Endothelial cell of umbilical vein (primary cell): Measurements from ENCODE around the gene PCDHGA4. TPM values are rescaled to one million over a fixed set of nuclear protein-coding genes. Genes with fewer than 3 reads are reported as not detected.

Source experiments
- BruUV-seq: library from RNA; stranded (reverse); fragments of 400-500 nt; replicated peaks from 2 replicates; lab custom pipeline; 2021; lab: Mats Ljungman, UMichigan
- CTCF ChIA-PET: fragments of 300-600, 350-600 bp; sonication (Branson Sonifier 250); formaldehyde crosslinking; loops from one replicate; lab custom pipeline; 2021; ENCODE audit warnings: antibody characterized with exemption, inconsistent platforms; lab: Charles Lee
- POLR2A ChIA-PET: fragments of 300-600, 350-600 bp; sonication (Branson Sonifier 250); formaldehyde crosslinking; loops from one replicate; lab custom pipeline; 2021; ENCODE audit warnings: antibody characterized with exemption, inconsistent platforms; lab: Charles Lee
- DNase-seq: peaks from one replicate; pipeline ENCODE4 v3.0.0-alpha.2; 2011; ENCODE audit warnings: low read depth, low spot score
- FAIRE-seq: peaks from 2 replicates; lab custom pipeline; 2011; peaks lifted over from hg19 to GRCh38; lab: Jason Lieb, UNC
- H2AFZ ChIP-seq: 2 replicates; pipeline ENCODE4 v1.6.0; 2012; ENCODE audit warnings: low read depth, low read length, control low read depth, inconsistent platforms
- H3K27ac ChIP-seq: 2 replicates; pipeline ENCODE4 v1.5.1; 2011; ENCODE audit warnings: low read depth, mild to moderate bottlenecking, control low read depth, low read length, moderate library complexity; ENCODE audit not compliant: insufficient read depth
- H3K27me3 ChIP-seq, 2 experiments: 2 replicates each; pipeline versions ENCODE4 v1.6.0 to v1.6.1; 2011; ENCODE audit warnings: low read length in 2 of 2, mixed read lengths in 1 of 2; ENCODE audit not compliant: control insufficient read depth in 2 of 2, insufficient read depth in 2 of 2
- H3K36me3 ChIP-seq, 2 experiments: 2 replicates in 1 of 2; 3 replicates in 1 of 2; pipeline ENCODE4 v1.5.1; 2011; ENCODE audit warnings: low read length in 2 of 2, mild to moderate bottlenecking in 1 of 2, moderate library complexity in 1 of 2; ENCODE audit not compliant: control insufficient read depth in 2 of 2, insufficient read depth in 2 of 2; ENCODE audit errors: extremely low read depth in 1 of 2
- H3K4me1 ChIP-seq: 3 replicates; pipeline ENCODE4 v1.5.1; 2011; ENCODE audit warnings: mild to moderate bottlenecking, low read length; ENCODE audit not compliant: control insufficient read depth, insufficient read depth; ENCODE audit errors: extremely low read depth
- H3K4me2 ChIP-seq: 2 replicates; pipeline ENCODE4 v1.6.1; 2011; ENCODE audit warnings: low read length, control low read depth, mixed read lengths; ENCODE audit not compliant: insufficient read depth
- H3K4me3 ChIP-seq, 3 experiments: fragments of 200-600 bp in 1 of 3; sonication (generic), shearing (Covaris generic) in 1 of 3; replicated peaks in 1 of 3; 2 replicates each; pipeline ENCODE4 v1.5.1; 2011 to 2016; ENCODE audit warnings: control low read depth in 3 of 3, low read length in 3 of 3, mild to moderate bottlenecking in 2 of 3, inconsistent platforms in 1 of 3, low read depth in 1 of 3, moderate library complexity in 1 of 3; ENCODE audit not compliant: insufficient read depth in 1 of 3
- H3K79me2 ChIP-seq: 2 replicates; pipeline ENCODE4 v1.6.0; 2012; ENCODE audit warnings: low read length, inconsistent platforms; ENCODE audit not compliant: control insufficient read depth, insufficient read depth
- H3K9ac ChIP-seq: replicated peaks from 2 replicates; pipeline ENCODE3; 2011; ENCODE audit warnings: low read length, control low read depth; ENCODE audit not compliant: insufficient read depth; ENCODE audit errors: extremely low read depth
- H3K9me1 ChIP-seq: replicated peaks from 3 replicates; pipeline ENCODE4 v1.6.0; 2011; ENCODE audit warnings: mild to moderate bottlenecking, low read length; ENCODE audit not compliant: control insufficient read depth, insufficient read depth; ENCODE audit errors: extremely low read depth
- H3K9me3 ChIP-seq: replicated peaks from 2 replicates; pipeline ENCODE4 v1.5.1; 2012; ENCODE audit warnings: low read length, inconsistent platforms; ENCODE audit not compliant: control insufficient read depth, insufficient read depth
- H4K20me1 ChIP-seq: replicated peaks from 2 replicates; pipeline ENCODE3; 2011; ENCODE audit warnings: mild to moderate bottlenecking, low read length; ENCODE audit not compliant: control insufficient read depth, insufficient read depth; ENCODE audit errors: extremely low read depth
- CTCF ChIP-seq, 2 donors: IDR thresholded peaks; 1 replicate in 1 of 2; 2 replicates in 1 of 2; pipeline ENCODE4 v1.5.1; 2011; ENCODE audit warnings: low read length in 2 of 2, mild to moderate bottlenecking in 2 of 2, moderate library complexity in 2 of 2, control low read depth in 1 of 2, inconsistent platforms in 1 of 2, low read depth in 1 of 2; ENCODE audit not compliant: insufficient read depth in 1 of 2; ENCODE audit errors: extremely low read depth in 1 of 2
- EZH2 ChIP-seq: IDR thresholded peaks from 2 replicates; pipeline ENCODE4 v1.6.1; 2012; ENCODE audit warnings: borderline replicate concordance, low read depth, mild to moderate bottlenecking, moderate library complexity, low read length, inconsistent platforms; ENCODE audit not compliant: severe bottlenecking
- FOS ChIP-seq: IDR thresholded peaks from 2 replicates; pipeline ENCODE4 v1.6.1; 2011; ENCODE audit warnings: mild to moderate bottlenecking, low read length, moderate library complexity, borderline replicate concordance; ENCODE audit not compliant: insufficient read depth
- GATA2 ChIP-seq: IDR thresholded peaks from 2 replicates; pipeline ENCODE4 v1.7.0; 2011; ENCODE audit warnings: low read depth, mild to moderate bottlenecking, moderate library complexity, mixed read lengths, low read length; ENCODE audit not compliant: insufficient read length, insufficient read depth
- JUN ChIP-seq: IDR thresholded peaks from 2 replicates; pipeline ENCODE4 v1.6.1; 2011; ENCODE audit warnings: borderline replicate concordance, low read depth; ENCODE audit not compliant: insufficient read length, insufficient read depth
- MAX ChIP-seq: IDR thresholded peaks from 2 replicates; pipeline ENCODE4 v1.6.1; 2011; ENCODE audit not compliant: insufficient read depth, insufficient read length
- MYC ChIP-seq: IDR thresholded peaks from one replicate; pipeline ENCODE4 v1.6.1; 2011; ENCODE audit warnings: mild to moderate bottlenecking, low read depth, low read length
- POLR2A ChIP-seq: IDR thresholded peaks from 2 replicates; pipeline ENCODE4 v1.6.1; 2012; ENCODE audit warnings: low read depth, mild to moderate bottlenecking, control low read depth, low read length
- POLR2AphosphoS5 ChIP-seq: IDR thresholded peaks from 2 replicates; pipeline ENCODE4 v1.6.1; 2012; ENCODE audit warnings: low read depth, mild to moderate bottlenecking, control low read depth, low read length, moderate library complexity; ENCODE audit not compliant: insufficient read depth
- dilution Hi-C: fragments of 300-500 bp; cut with MboI; formaldehyde crosslinking; loops from one replicate; pipeline ENCODE4 v1.15.0; 2019; ENCODE audit warnings: low sequenced_read_pairs; ENCODE audit not compliant: extremely low pct_ligation_motif_present
- intact Hi-C: fragments of 100-400 bp; cut with micrococcal nuclease; formaldehyde crosslinking; loops from one replicate; pipeline ENCODE4 v1.10.0; 2022
- polyA plus RNA-seq, 4 experiments: library from polyadenylated mRNA; depleted of rRNA in 3 of 4; stranded (reverse) in 3 of 4; unstranded in 1 of 4; fragments of >200 nt; gene quantifications; 2 replicates each; pipeline versions ENCODE4 v1.2.1 to v1.2.3, GENCODE V29; 2011 to 2012; ENCODE audit warnings: missing spikeins in 1 of 4
- total RNA-seq: library from RNA; stranded (reverse); gene quantifications from 2 replicates; pipeline ENCODE4 v1.2.3, GENCODE V29; 2021

Gene PCDHGA4
- total and polyA plus RNA-seq, 2 donors (not counting 3 experiments of a cell fraction or from before 2014, with no cell fraction given), result 2.6 to 3.0 TPM

GRCh38 chr5:141306630-141307029 is 48.2 kb upstream of the PCDHGA4 start:
- TF ChIP-seq MYC, result no peak
- TF ChIP-seq EZH2, result no peak
- no peak for TF ChIP-seq POLR2A
- TF ChIP-seq POLR2AphosphoS5, result no peak
- no peak for TF ChIP-seq FOS
- TF ChIP-seq GATA2, result no peak
- no peak for TF ChIP-seq MAX
- TF ChIP-seq CTCF (IDR thresholded peaks at IDR 0.05; ENCODE audit: extremely low read depth in 1 of 2, insufficient read depth in 1 of 2, low read depth in 1 of 2, low read length in 2 of 2), result no peak
- no peak for TF ChIP-seq JUN
- dilution Hi-C loops (no loop called here), intact Hi-C loops (no loop called here)
- no TSS peak for BruUV-seq
- no peak overlapping the region for H3K4me2 ChIP-seq
- H3K27ac ChIP-seq, result no peak overlapping the region
- H3K27me3 ChIP-seq, result no peaks in the 10 kb centered on the region
- H3K79me2 ChIP-seq, result no peaks in the 10 kb centered on the region
- H3K9me3 ChIP-seq, result no peaks in the 10 kb centered on the region
- H3K36me3 ChIP-seq, result no peaks in the 10 kb centered on the region
- no peak for FAIRE-seq
- no peaks in the 10 kb centered on the region for H3K4me1 ChIP-seq
- no peak overlapping the region for H2AFZ ChIP-seq
- no peak for DNase-seq
- no peaks in the 10 kb centered on the region for H3K9me1 ChIP-seq
- no peaks in the 10 kb centered on the region for H4K20me1 ChIP-seq
- POLR2A ChIA-PET, result no interaction called here
- no peak overlapping the region for H3K9ac ChIP-seq
- no peak overlapping the region for H3K4me3 ChIP-seq
- CTCF ChIA-PET, result interaction anchor here (0.5 kb wide), 1 partner anchor 26 kb away, joined by 3 read pairs; no protein-coding TSS in a partner anchor
